Measurements from ENCODE around the gene IL4R.

IL4R gene

GRCh38 chr16:27404163-27404823, 90.5 kb downstream of the IL4R start:
- no peak for DNase-seq (ENCODE audit: extremely low read depth, insufficient read length)
- Histone ChIP-seq H3K27me3 (replicated peaks; ENCODE audit: control insufficient read depth, insufficient read depth, low read length) (no peaks in the 10 kb centered on the region), H3K4me3 (replicated peaks; ENCODE audit: low read depth, low read length) (peak overlapping the region; percentile 87), H3K36me3 (ENCODE audit: control insufficient read depth, insufficient read depth, low read length) (peaks cover 12% of the 10 kb centered on the region)
- TF ChIP-seq, protein P1, sequence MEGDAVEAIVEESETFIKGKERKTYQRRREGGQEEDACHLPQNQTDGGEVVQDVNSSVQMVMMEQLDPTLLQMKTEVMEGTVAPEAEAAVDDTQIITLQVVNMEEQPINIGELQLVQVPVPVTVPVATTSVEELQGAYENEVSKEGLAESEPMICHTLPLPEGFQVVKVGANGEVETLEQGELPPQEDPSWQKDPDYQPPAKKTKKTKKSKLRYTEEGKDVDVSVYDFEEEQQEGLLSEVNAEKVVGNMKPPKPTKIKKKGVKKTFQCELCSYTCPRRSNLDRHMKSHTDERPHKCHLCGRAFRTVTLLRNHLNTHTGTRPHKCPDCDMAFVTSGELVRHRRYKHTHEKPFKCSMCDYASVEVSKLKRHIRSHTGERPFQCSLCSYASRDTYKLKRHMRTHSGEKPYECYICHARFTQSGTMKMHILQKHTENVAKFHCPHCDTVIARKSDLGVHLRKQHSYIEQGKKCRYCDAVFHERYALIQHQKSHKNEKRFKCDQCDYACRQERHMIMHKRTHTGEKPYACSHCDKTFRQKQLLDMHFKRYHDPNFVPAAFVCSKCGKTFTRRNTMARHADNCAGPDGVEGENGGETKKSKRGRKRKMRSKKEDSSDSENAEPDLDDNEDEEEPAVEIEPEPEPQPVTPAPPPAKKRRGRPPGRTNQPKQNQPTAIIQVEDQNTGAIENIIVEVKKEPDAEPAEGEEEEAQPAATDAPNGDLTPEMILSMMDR (IDR thresholded peaks at IDR 0.05; ENCODE audit: insufficient read depth, low read length, poor library complexity, severe bottlenecking) = no peak

- H3K4me3 ChIP-seq (replicated peaks; ENCODE audit: low read depth, low read length) = peak overlapping the region; percentile 87
- no peaks in the 10 kb centered on the region for H3K27me3 ChIP-seq (replicated peaks; ENCODE audit: control insufficient read depth, insufficient read depth, low read length)
- DNase-seq (ENCODE audit: extremely low read depth, insufficient read length) = peak; percentile 82
- H3K36me3 ChIP-seq (ENCODE audit: control insufficient read depth, insufficient read depth, low read length) = peaks cover 12% of the 10 kb centered on the region
- TF ChIP-seq, protein P1 (IDR thresholded peaks at IDR 0.05; ENCODE audit: insufficient read depth, low read length, poor library complexity, severe bottlenecking) = no peak
These were observed 92.0 kb downstream of the IL4R start for GRCh38 chr16:27405546-27406451.

GRCh38 chr16:27406511-27407128, 92.8 kb downstream of the IL4R start:
- TF ChIP-seq, protein P1 (IDR thresholded peaks at IDR 0.05; ENCODE audit: insufficient read depth, low read length, poor library complexity, severe bottlenecking) = no peak
- Histone ChIP-seq H3K4me3 (replicated peaks; ENCODE audit: low read depth, low read length) (peak overlapping the region; percentile 87), H3K36me3 (ENCODE audit: control insufficient read depth, insufficient read depth, low read length) (peaks cover 12% of the 10 kb centered on the region), H3K27me3 (replicated peaks; ENCODE audit: control insufficient read depth, insufficient read depth, low read length) (no peaks in the 10 kb centered on the region)
- DNase-seq (ENCODE audit: extremely low read depth, insufficient read length) = no peak

- Histone ChIP-seq H3K27me3 (replicated peaks; ENCODE audit: control insufficient read depth, insufficient read depth, low read length) (no peaks in the 10 kb centered on the region), H3K4me3 (replicated peaks; ENCODE audit: low read depth, low read length) (peak overlapping the region; percentile 87), H3K36me3 (ENCODE audit: control insufficient read depth, insufficient read depth, low read length) (peaks cover 12% of the 10 kb centered on the region)
- no peak for DNase-seq (ENCODE audit: extremely low read depth, insufficient read length)
- TF ChIP-seq, protein P1 (IDR thresholded peaks at IDR 0.05; ENCODE audit: insufficient read depth, low read length, poor library complexity, severe bottlenecking) = no peak
These were observed 93.4 kb downstream of the IL4R start for GRCh38 chr16:27407133-27407532.

GRCh38 chr16:27408012-27408601, 94.3 kb downstream of the IL4R start:
- DNase-seq (ENCODE audit: extremely low read depth, insufficient read length) = no peak
- H3K4me3 ChIP-seq (replicated peaks; ENCODE audit: low read depth, low read length) = peak overlapping the region; percentile 54
- H3K27me3 ChIP-seq (replicated peaks; ENCODE audit: control insufficient read depth, insufficient read depth, low read length) = no peaks in the 10 kb centered on the region
- TF ChIP-seq, protein P1 (IDR thresholded peaks at IDR 0.05; ENCODE audit: insufficient read depth, low read length, poor library complexity, severe bottlenecking) = no peak
- peaks cover 12% of the 10 kb centered on the region for H3K36me3 ChIP-seq (ENCODE audit: control insufficient read depth, insufficient read depth, low read length)

Measured in GM06990 (cell line).